ENCODE measurements around the gene CLEC6A.

CLEC6A gene

DNA sequence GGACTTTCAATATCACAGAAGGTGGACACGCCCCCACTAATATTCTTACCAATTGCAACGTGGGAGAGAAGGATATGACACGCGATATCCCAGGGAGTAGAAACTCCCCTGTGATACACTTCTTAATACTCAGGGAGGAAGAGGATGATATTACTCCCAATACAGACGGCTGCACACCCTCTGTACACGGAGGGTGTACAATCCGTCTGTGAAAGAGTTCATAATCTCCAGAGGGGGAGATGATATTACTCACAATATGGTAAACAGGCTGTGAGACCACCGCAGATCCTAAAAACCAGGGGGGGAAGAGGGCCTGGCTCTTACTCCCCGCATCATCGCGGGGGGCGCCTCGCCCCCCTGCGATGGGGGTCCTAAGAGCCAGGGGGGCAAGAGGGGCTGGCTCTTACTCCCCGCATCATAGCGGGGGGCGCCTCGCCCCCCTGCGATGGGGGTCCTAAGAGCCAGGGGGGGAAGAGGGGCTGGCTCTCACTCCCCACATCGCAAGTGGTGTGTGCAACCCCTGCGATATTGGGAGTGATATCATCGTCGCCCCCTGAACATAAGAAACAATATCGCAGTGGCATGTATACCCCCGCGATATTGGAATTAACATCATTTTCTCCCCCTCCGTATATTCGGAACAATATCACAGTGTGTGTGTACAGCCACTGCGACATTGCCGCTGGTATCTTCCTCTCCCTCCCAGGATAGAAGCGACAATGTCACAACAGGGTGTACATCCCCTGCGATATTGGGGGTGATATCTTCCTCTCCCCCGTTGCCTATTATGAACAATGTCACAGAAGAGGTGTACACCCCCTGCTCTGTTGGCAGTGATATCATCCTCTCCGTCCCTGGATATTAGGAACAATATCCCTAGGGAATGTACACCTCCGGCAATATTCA lies 8.9 kb upstream of the CLEC6A start:
- Histone ChIP-seq H3K9me3 (ENCODE audit: control insufficient read depth, low read length) (no peaks in the 10 kb centered on the region), H3K4me1 (no peaks in the 10 kb centered on the region), H3K27me3 (ENCODE audit: control insufficient read depth, insufficient read depth, low read length) (no peaks in the 10 kb centered on the region), H3K79me2 (no peaks in the 10 kb centered on the region), H3K36me3 (ENCODE audit: control insufficient read depth, insufficient read depth, low read length) (no peaks in the 10 kb centered on the region), H3K4me2 (ENCODE audit: low read length) (no peak overlapping the region), H2AFZ (no peak overlapping the region), H3K9ac (no peak overlapping the region), H3K27ac (no peak overlapping the region), H3K4me3 (ENCODE audit: low read depth, low read length) (no peak overlapping the region)
- TF ChIP-seq, protein P1, sequence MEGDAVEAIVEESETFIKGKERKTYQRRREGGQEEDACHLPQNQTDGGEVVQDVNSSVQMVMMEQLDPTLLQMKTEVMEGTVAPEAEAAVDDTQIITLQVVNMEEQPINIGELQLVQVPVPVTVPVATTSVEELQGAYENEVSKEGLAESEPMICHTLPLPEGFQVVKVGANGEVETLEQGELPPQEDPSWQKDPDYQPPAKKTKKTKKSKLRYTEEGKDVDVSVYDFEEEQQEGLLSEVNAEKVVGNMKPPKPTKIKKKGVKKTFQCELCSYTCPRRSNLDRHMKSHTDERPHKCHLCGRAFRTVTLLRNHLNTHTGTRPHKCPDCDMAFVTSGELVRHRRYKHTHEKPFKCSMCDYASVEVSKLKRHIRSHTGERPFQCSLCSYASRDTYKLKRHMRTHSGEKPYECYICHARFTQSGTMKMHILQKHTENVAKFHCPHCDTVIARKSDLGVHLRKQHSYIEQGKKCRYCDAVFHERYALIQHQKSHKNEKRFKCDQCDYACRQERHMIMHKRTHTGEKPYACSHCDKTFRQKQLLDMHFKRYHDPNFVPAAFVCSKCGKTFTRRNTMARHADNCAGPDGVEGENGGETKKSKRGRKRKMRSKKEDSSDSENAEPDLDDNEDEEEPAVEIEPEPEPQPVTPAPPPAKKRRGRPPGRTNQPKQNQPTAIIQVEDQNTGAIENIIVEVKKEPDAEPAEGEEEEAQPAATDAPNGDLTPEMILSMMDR (IDR thresholded peaks at IDR 0.05): no peak

DNA sequence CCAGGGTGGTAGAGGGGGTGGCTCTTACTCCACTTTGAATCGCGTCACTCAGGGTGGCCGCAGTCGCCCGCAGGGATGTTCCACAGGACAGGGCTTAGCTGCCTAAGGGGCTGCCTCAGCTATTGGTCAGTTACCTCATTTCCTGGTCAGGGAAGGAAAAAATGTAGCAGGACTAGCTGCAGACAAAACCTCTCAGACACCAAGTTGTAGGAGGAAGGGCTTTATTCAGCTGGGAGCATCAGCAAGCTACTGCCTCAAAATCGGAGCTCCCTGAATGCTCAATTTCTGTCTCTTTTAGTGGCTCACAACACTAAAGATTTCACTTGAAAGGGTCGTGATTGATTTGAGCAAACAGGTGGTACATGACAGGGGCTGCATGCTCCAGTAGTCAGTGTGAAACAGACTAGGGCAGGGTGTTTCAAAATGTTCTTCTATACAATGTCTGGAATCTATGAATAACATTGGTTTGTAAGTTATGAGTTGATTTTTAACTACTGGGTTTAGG lies 6.4 kb upstream of the CLEC6A start:
- Histone ChIP-seq H2AFZ (no peak overlapping the region), H3K4me2 (ENCODE audit: low read length) (no peak overlapping the region), H3K27ac (no peak overlapping the region), H3K36me3 (ENCODE audit: control insufficient read depth, insufficient read depth, low read length) (no peaks in the 10 kb centered on the region), H3K9me3 (ENCODE audit: control insufficient read depth, low read length) (no peaks in the 10 kb centered on the region), H3K9ac (no peak overlapping the region), H3K4me3 (ENCODE audit: low read depth, low read length) (no peak overlapping the region), H3K4me1 (no peaks in the 10 kb centered on the region), H3K79me2 (no peaks in the 10 kb centered on the region), H3K27me3 (ENCODE audit: control insufficient read depth, insufficient read depth, low read length) (no peaks in the 10 kb centered on the region)
- TF ChIP-seq, protein P1 (IDR thresholded peaks at IDR 0.05): no peak

DNA sequence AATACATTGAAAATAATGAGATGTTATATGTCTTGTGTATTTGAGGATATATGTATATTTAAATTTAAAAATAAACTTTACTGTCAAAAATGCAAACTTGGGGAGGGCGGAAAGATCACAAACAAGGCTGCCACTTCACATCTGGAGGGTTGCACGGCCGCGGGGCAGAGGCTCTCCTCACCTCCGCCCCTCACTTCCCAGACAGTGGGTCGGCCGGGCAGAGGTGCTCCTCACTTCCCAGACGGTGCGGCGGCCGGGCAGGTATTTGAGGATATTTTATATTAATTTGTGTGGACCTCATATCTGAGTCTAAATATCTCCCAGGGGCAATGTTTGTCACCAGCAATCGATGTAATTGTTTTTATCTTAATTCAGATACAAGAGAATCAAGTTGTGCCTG lies 3.7 kb upstream of the CLEC6A start:
- H3K4me1 ChIP-seq: no peaks in the 10 kb centered on the region
- H3K4me2 ChIP-seq (ENCODE audit: low read length): no peak overlapping the region

DNA sequence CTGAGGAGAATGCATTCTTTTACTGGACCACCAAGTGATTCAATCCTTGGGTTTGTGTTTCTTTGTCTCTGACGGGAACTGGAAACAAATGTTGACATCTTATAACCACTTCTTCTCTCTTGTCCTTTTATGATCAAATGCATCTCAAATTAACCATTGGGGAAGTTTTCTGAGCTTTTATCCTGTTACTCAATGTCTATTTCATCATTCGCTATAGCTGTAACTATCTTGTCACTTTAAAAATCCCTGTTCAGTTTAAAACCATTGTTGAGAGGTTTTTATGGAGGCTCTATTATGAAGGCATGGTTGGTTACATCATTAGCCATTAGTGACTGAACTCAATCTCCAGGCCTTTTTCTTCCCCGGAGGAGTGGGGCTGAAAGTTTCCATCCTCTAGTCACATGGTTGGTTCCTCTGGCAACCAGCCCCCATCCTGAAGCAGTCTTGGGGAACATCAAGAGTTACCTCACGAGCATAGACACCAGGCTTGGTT lies 2.7 kb upstream of the CLEC6A start:
- no peaks in the 10 kb centered on the region for H3K9me3 ChIP-seq (ENCODE audit: control insufficient read depth, low read length)
- H3K27me3 ChIP-seq (ENCODE audit: control insufficient read depth, insufficient read depth, low read length): no peaks in the 10 kb centered on the region
- TF ChIP-seq, protein P1 (IDR thresholded peaks at IDR 0.05): no peak
- H3K27ac ChIP-seq: no peak overlapping the region
- H3K79me2 ChIP-seq: no peaks in the 10 kb centered on the region
- no peak overlapping the region for H3K4me2 ChIP-seq (ENCODE audit: low read length)
- H3K36me3 ChIP-seq (ENCODE audit: control insufficient read depth, insufficient read depth, low read length): no peaks in the 10 kb centered on the region
- H3K9ac ChIP-seq: no peak overlapping the region
- no peaks in the 10 kb centered on the region for H3K4me1 ChIP-seq
- H3K4me3 ChIP-seq (ENCODE audit: low read depth, low read length): no peak overlapping the region
- no peak overlapping the region for H2AFZ ChIP-seq

More for the DNA sequence above, 3.7 kb upstream of the CLEC6A start:
- no peak overlapping the region for H3K9ac ChIP-seq
- TF ChIP-seq, protein P1 (IDR thresholded peaks at IDR 0.05): no peak
- H3K4me3 ChIP-seq (ENCODE audit: low read depth, low read length): no peak overlapping the region
- H3K36me3 ChIP-seq (ENCODE audit: control insufficient read depth, insufficient read depth, low read length): no peaks in the 10 kb centered on the region
- H3K9me3 ChIP-seq (ENCODE audit: control insufficient read depth, low read length): no peaks in the 10 kb centered on the region
- no peak overlapping the region for H2AFZ ChIP-seq
- no peaks in the 10 kb centered on the region for H3K27me3 ChIP-seq (ENCODE audit: control insufficient read depth, insufficient read depth, low read length)
- no peaks in the 10 kb centered on the region for H3K79me2 ChIP-seq
- H3K27ac ChIP-seq: no peak overlapping the region
